OCI-M2 (cell line): ENCODE measurements around the gene GRB2.
"Not testable (repeated sequence)": the region's sequence is repeated elsewhere in the genome, so short reads cannot be mapped to it uniquely, and the experiment has no call there.

Experiments used
- DNase-seq: peaks from one replicate; lab custom pipeline; 2025; ENCODE audit not compliant: unreplicated experiment; lab: John Stamatoyannopoulos, UW

Gene GRB2

GRCh38 chr17:75353176-75353575 is 52.3 kb downstream of the GRB2 start:
- no peak for DNase-seq

GRCh38 chr17:75352079-75352569 is 53.4 kb downstream of the GRB2 start:
- no peak for DNase-seq

GRCh38 chr17:75350706-75351105 is 54.8 kb downstream of the GRB2 start:
- no peak for DNase-seq

GRCh38 chr17:75350029-75350428 is 55.4 kb downstream of the GRB2 start:
- DNase-seq = no peak

- DNase-seq = no peak
Observed at GRCh38 chr17:75349589-75349988, 55.9 kb downstream of the GRB2 start.

- DNase-seq = no peak
Observed at GRCh38 chr17:75348386-75349012, 57.0 kb downstream of the GRB2 start.

GRCh38 chr17:75346906-75347305 is 58.6 kb downstream of the GRB2 start:
- DNase-seq = no peak

GRCh38 chr17:75346368-75346767 is 59.1 kb downstream of the GRB2 start:
- not testable (repeated sequence) for DNase-seq

- DNase-seq = no peak
Observed at GRCh38 chr17:75345514-75346167, 59.8 kb downstream of the GRB2 start.

- DNase-seq = no peak
Observed at GRCh38 chr17:75344666-75345065, 60.8 kb downstream of the GRB2 start.

- no peak for DNase-seq
Observed at GRCh38 chr17:75342996-75343395, 62.5 kb downstream of the GRB2 start.

- no peak for DNase-seq
Observed at GRCh38 chr17:75341784-75342486, 63.5 kb downstream of the GRB2 start.

- no peak for DNase-seq
Observed at GRCh38 chr17:75340631-75341030, 64.8 kb downstream of the GRB2 start.

- no peak for DNase-seq
Observed at GRCh38 chr17:75339971-75340370, 65.5 kb downstream of the GRB2 start.

- DNase-seq = no peak
Observed at GRCh38 chr17:75338335-75338734, 67.1 kb downstream of the GRB2 start.

- DNase-seq = no peak
Observed at GRCh38 chr17:75335315-75335714, 70.2 kb downstream of the GRB2 start.

GRCh38 chr17:75334723-75335122 is 70.8 kb downstream of the GRB2 start:
- DNase-seq = no peak

GRCh38 chr17:75331671-75332070 is 73.8 kb downstream of the GRB2 start:
- no peak for DNase-seq

- no peak for DNase-seq
Observed at GRCh38 chr17:75327757-75328156, 77.7 kb downstream of the GRB2 start.

- DNase-seq = no peak
Observed at GRCh38 chr17:75326226-75326848, 79.1 kb downstream of the GRB2 start.

GRCh38 chr17:75325827-75326225 is 79.7 kb downstream of the GRB2 start:
- no peak for DNase-seq

GRCh38 chr17:75325348-75325747 is 80.1 kb downstream of the GRB2 start:
- DNase-seq = no peak
